Tibial nerve (tissue), 4 donors: ENCODE results near the gene TCF7L1.

Experiments used
- EP300 ChIP-seq, 2 donors: sonication (generic); formaldehyde crosslinking; IDR thresholded peaks; one replicate each; pipeline ENCODE4 v1.6.1; 2017; ENCODE audit warnings: antibody characterized with exemption in 2 of 2, mild to moderate bottlenecking in 1 of 2
- POLR2A ChIP-seq, 2 donors: fragments of 450-650 bp; IDR thresholded peaks; one replicate each; pipeline ENCODE4 v1.6.1; 2017; ENCODE audit warnings: antibody characterized with exemption in 2 of 2, mild to moderate bottlenecking in 2 of 2, moderate library complexity in 2 of 2
- TF ChIP-seq, protein P1 (sequence below), 5 experiments: fragments of 200-600 bp in 3 of 5; fragments of 450-650 bp in 2 of 5; sonication (generic) in 3 of 5; IDR thresholded peaks; one replicate each; pipeline ENCODE4 v1.5.1; 2016 to 2019; ENCODE audit warnings: antibody characterized with exemption in 5 of 5, mild to moderate bottlenecking in 3 of 5, moderate library complexity in 2 of 5

DNA sequence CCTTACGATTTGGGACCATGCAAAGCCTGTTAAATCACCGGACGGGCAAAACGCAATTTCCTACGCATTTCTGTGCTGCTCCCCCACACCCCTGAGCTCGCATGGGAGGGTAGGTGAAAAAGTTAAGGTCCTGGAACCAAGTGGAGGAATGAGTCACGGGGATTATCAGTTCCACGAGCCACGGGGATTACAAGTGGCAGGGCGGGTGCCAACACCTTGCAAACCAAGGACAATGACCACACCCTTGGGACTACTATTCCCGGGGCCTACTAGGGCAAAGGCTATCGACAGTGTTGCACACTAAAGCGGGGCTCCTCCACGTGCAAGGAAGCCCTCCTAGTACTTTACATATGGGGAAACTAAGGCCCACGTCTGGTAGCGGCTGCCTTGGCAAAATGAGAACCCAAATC lies 220.7 kb downstream of the TCF7L1 start:
- no peak for TF ChIP-seq POLR2A (IDR thresholded peaks at IDR 0.05)
- TF ChIP-seq, protein P1, sequence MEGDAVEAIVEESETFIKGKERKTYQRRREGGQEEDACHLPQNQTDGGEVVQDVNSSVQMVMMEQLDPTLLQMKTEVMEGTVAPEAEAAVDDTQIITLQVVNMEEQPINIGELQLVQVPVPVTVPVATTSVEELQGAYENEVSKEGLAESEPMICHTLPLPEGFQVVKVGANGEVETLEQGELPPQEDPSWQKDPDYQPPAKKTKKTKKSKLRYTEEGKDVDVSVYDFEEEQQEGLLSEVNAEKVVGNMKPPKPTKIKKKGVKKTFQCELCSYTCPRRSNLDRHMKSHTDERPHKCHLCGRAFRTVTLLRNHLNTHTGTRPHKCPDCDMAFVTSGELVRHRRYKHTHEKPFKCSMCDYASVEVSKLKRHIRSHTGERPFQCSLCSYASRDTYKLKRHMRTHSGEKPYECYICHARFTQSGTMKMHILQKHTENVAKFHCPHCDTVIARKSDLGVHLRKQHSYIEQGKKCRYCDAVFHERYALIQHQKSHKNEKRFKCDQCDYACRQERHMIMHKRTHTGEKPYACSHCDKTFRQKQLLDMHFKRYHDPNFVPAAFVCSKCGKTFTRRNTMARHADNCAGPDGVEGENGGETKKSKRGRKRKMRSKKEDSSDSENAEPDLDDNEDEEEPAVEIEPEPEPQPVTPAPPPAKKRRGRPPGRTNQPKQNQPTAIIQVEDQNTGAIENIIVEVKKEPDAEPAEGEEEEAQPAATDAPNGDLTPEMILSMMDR (IDR thresholded peaks at IDR 0.05) = no peak
- TF ChIP-seq EP300 (IDR thresholded peaks at IDR 0.05) = no peak
